Karpas-422 (cell line): Measurements from ENCODE around the gene CXCR6. TPM values are rescaled to one million over a fixed set of nuclear protein-coding genes. Genes with fewer than 3 reads are reported as not detected.

ENCODE experiments used
- DNase-seq: peaks from one replicate; pipeline ENCODE4 v3.0.0-alpha.2; 2015
- H2AFZ ChIP-seq: fragments of 200-600 bp; sonication (generic); 2 replicates; pipeline ENCODE4 v1.6.1; 2014; ENCODE audit warnings: antibody characterized with exemption, low read length, mixed read lengths
- H3K27ac ChIP-seq: fragments of 200-600 bp; sonication (generic); 2 replicates; pipeline ENCODE4 v1.5.1; 2014; ENCODE audit warnings: mild to moderate bottlenecking, low read length, moderate library complexity
- H3K27me3 ChIP-seq: fragments of 200-600 bp; sonication (generic); 2 replicates; pipeline ENCODE4 v1.6.1; 2014; ENCODE audit warnings: low read length, mixed read lengths
- H3K36me3 ChIP-seq: fragments of 200-600 bp; sonication (generic); 2 replicates; pipeline ENCODE4 v1.6.1; 2014; ENCODE audit warnings: low read length, mixed read lengths; ENCODE audit not compliant: insufficient read depth
- H3K4me1 ChIP-seq: fragments of 200-600 bp; sonication (generic); 2 replicates; pipeline ENCODE4 v1.6.1; 2014; ENCODE audit warnings: mild to moderate bottlenecking, low read length, mixed read lengths
- H3K4me2 ChIP-seq: fragments of 200-600 bp; sonication (generic); 2 replicates; pipeline ENCODE4 v1.6.1; 2014; ENCODE audit warnings: low read length, low read depth, mild to moderate bottlenecking; ENCODE audit not compliant: poor library complexity, severe bottlenecking
- H3K4me3 ChIP-seq: fragments of 200-600 bp; sonication (generic); 2 replicates; pipeline ENCODE4 v1.5.1; 2014; ENCODE audit warnings: mild to moderate bottlenecking, antibody characterized with exemption, low read length, mixed read lengths
- H3K79me2 ChIP-seq: fragments of 200-600 bp; sonication (generic); 2 replicates; pipeline ENCODE4 v1.6.1; 2014; ENCODE audit warnings: mild to moderate bottlenecking, low read length, mixed read lengths
- H3K9ac ChIP-seq: fragments of 200-600 bp; sonication (generic); 2 replicates; pipeline ENCODE4 v1.6.0; 2014; ENCODE audit warnings: low read length
- H3K9me2 ChIP-seq: fragments of 200-600 bp; sonication (generic), shearing (Covaris generic); replicated peaks from 2 replicates; pipeline ENCODE4 v1.6.0; 2014; ENCODE audit warnings: mild to moderate bottlenecking, low read length, moderate library complexity; ENCODE audit not compliant: insufficient read depth
- H3K9me3 ChIP-seq: fragments of 300-700, 200-600 bp; sonication (generic); 2 replicates; pipeline ENCODE4 v1.6.1; 2014; ENCODE audit warnings: low read length, mixed read lengths
- H4K20me1 ChIP-seq: fragments of 200-600 bp; sonication (generic); 2 replicates; pipeline ENCODE4 v1.6.1; 2014; ENCODE audit warnings: mild to moderate bottlenecking, antibody characterized with exemption, low read length, low read depth; ENCODE audit not compliant: insufficient read depth
- total RNA-seq: library from RNA; depleted of rRNA; stranded (reverse); fragments of >200 nt; shearing (Covaris generic); gene quantifications from 2 replicates; pipeline ENCODE4 v1.2.3, GENCODE V29; 2014; ENCODE audit warnings: low replicate concordance

Gene CXCR6
- total RNA-seq, 1 experiment from 2014 or later, result not detected

GRCh38 chr3:45962033-45962432, 18.8 kb downstream of the CXCR6 start:
- H3K4me2 ChIP-seq, result no peak overlapping the region
- no peaks in the 10 kb centered on the region for H3K27me3 ChIP-seq
- peaks cover 5% of the 10 kb centered on the region for H3K4me1 ChIP-seq
- H3K27ac ChIP-seq, result no peak overlapping the region
- H3K4me3 ChIP-seq, result no peak overlapping the region
- no peak overlapping the region for H2AFZ ChIP-seq
- 0 out of 2 replicates have a peak, but pooled peaks cover under 1% of the 10 kb centered on the region for H3K79me2 ChIP-seq
- H3K9me3 ChIP-seq, result no peaks in the 10 kb centered on the region
- DNase-seq, result no peak
- H4K20me1 ChIP-seq, result no peaks in the 10 kb centered on the region
- H3K36me3 ChIP-seq, result peaks cover 44% of the 10 kb centered on the region; the same call in 1 of the 2 replicates
- H3K9me2 ChIP-seq, result no peaks in the 10 kb centered on the region
- H3K9ac ChIP-seq, result no peak overlapping the region

- Histone ChIP-seq H3K27ac (no peak overlapping the region), H3K4me1 (peaks cover 5% of the 10 kb centered on the region)
- no peak for DNase-seq
Measured at GRCh38 chr3:45964139-45964538, 20.9 kb downstream of the CXCR6 start.

GRCh38 chr3:45965253-45965652, 22.0 kb downstream of the CXCR6 start:
- no peak for DNase-seq
- Histone ChIP-seq H3K4me3 (no peak overlapping the region), H3K9ac (no peak overlapping the region), H3K4me1 (peaks cover 5% of the 10 kb centered on the region), H3K4me2 (no peak overlapping the region), H2AFZ (no peak overlapping the region), H3K79me2 (no peaks in the 10 kb centered on the region), H3K9me2 (no peaks in the 10 kb centered on the region), H4K20me1 (no peaks in the 10 kb centered on the region), H3K36me3 (peaks cover 42% of the 10 kb centered on the region; the same call in 1 of the 2 replicates), H3K9me3 (no peaks in the 10 kb centered on the region), H3K27me3 (no peaks in the 10 kb centered on the region), H3K27ac (no peak overlapping the region)

More at GRCh38 chr3:45964139-45964538, 20.9 kb downstream of the CXCR6 start:
- Histone ChIP-seq H3K79me2 (no peaks in the 10 kb centered on the region), H3K9me2 (no peaks in the 10 kb centered on the region), H3K4me2 (no peak overlapping the region), H3K9ac (no peak overlapping the region), H3K4me3 (no peak overlapping the region), H2AFZ (no peak overlapping the region), H3K9me3 (no peaks in the 10 kb centered on the region), H4K20me1 (no peaks in the 10 kb centered on the region), H3K27me3 (no peaks in the 10 kb centered on the region), H3K36me3 (peaks cover 48% of the 10 kb centered on the region; the same call in 1 of the 2 replicates)

- peaks cover 38% of the 10 kb centered on the region; the same call in 1 of the 2 replicates for H3K36me3 ChIP-seq
- no peaks in the 10 kb centered on the region for H3K9me3 ChIP-seq
- DNase-seq, result no peak
- no peak overlapping the region for H3K4me3 ChIP-seq
- no peaks in the 10 kb centered on the region for H3K9me2 ChIP-seq
- no peak overlapping the region for H3K9ac ChIP-seq
- H4K20me1 ChIP-seq, result no peaks in the 10 kb centered on the region
- no peaks in the 10 kb centered on the region for H3K79me2 ChIP-seq
- no peak overlapping the region for H3K4me2 ChIP-seq
- H2AFZ ChIP-seq, result no peak overlapping the region
- peaks cover 5% of the 10 kb centered on the region for H3K4me1 ChIP-seq
- no peaks in the 10 kb centered on the region for H3K27me3 ChIP-seq
- no peak overlapping the region for H3K27ac ChIP-seq
Measured at GRCh38 chr3:45965653-45966052, 22.4 kb downstream of the CXCR6 start.

- Histone ChIP-seq H3K9me3 (no peaks in the 10 kb centered on the region), H3K4me1 (peaks cover 5% of the 10 kb centered on the region), H3K4me2 (no peak overlapping the region), H3K27me3 (no peaks in the 10 kb centered on the region), H3K36me3 (peaks cover 34% of the 10 kb centered on the region; the same call in 1 of the 2 replicates), H3K9me2 (no peaks in the 10 kb centered on the region), H4K20me1 (no peaks in the 10 kb centered on the region), H3K4me3 (no peak overlapping the region), H3K9ac (no peak overlapping the region), H3K79me2 (no peaks in the 10 kb centered on the region), H2AFZ (no peak overlapping the region), H3K27ac (no peak overlapping the region)
- no peak for DNase-seq
Measured at GRCh38 chr3:45966371-45966791, 23.1 kb downstream of the CXCR6 start.

- no peaks in the 10 kb centered on the region for H3K27me3 ChIP-seq
- H3K4me2 ChIP-seq, result no peak overlapping the region
- no peak overlapping the region for H2AFZ ChIP-seq
- no peaks in the 10 kb centered on the region for H3K79me2 ChIP-seq
- no peaks in the 10 kb centered on the region for H4K20me1 ChIP-seq
- H3K4me3 ChIP-seq, result no peak overlapping the region
- H3K36me3 ChIP-seq, result peaks cover 35% of the 10 kb centered on the region; the same call in 1 of the 2 replicates
- peaks cover 8% of the 10 kb centered on the region for H3K4me1 ChIP-seq
- no peaks in the 10 kb centered on the region for H3K9me2 ChIP-seq
- H3K27ac ChIP-seq, result no peak overlapping the region
- H3K9ac ChIP-seq, result no peak overlapping the region
- no peak for DNase-seq
- H3K9me3 ChIP-seq, result no peaks in the 10 kb centered on the region
Measured at GRCh38 chr3:45966950-45967640, 23.8 kb downstream of the CXCR6 start.

GRCh38 chr3:45967724-45968123, 24.5 kb downstream of the CXCR6 start:
- no peak for DNase-seq
- no peaks in the 10 kb centered on the region for H3K9me3 ChIP-seq
- no peaks in the 10 kb centered on the region for H3K27me3 ChIP-seq
- H3K27ac ChIP-seq, result no peak overlapping the region
- H3K4me1 ChIP-seq, result peaks cover 15% of the 10 kb centered on the region
- no peak overlapping the region for H2AFZ ChIP-seq
- no peak overlapping the region for H3K4me2 ChIP-seq
- H4K20me1 ChIP-seq, result no peaks in the 10 kb centered on the region
- no peaks in the 10 kb centered on the region for H3K9me2 ChIP-seq
- H3K9ac ChIP-seq, result no peak overlapping the region
- H3K79me2 ChIP-seq, result no peaks in the 10 kb centered on the region
- H3K4me3 ChIP-seq, result no peak overlapping the region
- H3K36me3 ChIP-seq, result peaks cover 33% of the 10 kb centered on the region; the same call in 1 of the 2 replicates

- H3K36me3 ChIP-seq, result peaks cover 33% of the 10 kb centered on the region; the same call in 1 of the 2 replicates
- H3K4me2 ChIP-seq, result no peak overlapping the region
- peaks cover 19% of the 10 kb centered on the region for H3K4me1 ChIP-seq
- H3K4me3 ChIP-seq, result no peak overlapping the region
- no peaks in the 10 kb centered on the region for H3K9me3 ChIP-seq
- no peak overlapping the region for H3K9ac ChIP-seq
- no peaks in the 10 kb centered on the region for H4K20me1 ChIP-seq
- H3K27me3 ChIP-seq, result no peaks in the 10 kb centered on the region
- no peak overlapping the region for H3K27ac ChIP-seq
- H3K79me2 ChIP-seq, result no peaks in the 10 kb centered on the region
- DNase-seq, result no peak
- H2AFZ ChIP-seq, result no peak overlapping the region
- no peaks in the 10 kb centered on the region for H3K9me2 ChIP-seq
Measured at GRCh38 chr3:45968149-45968548, 24.9 kb downstream of the CXCR6 start.
